Epithelial cell of proximal tubule (primary cell): ENCODE results near the gene LIN28A. TPM values are rescaled to one million over a fixed set of nuclear protein-coding genes. Genes with fewer than 3 reads are reported as not detected.

ENCODE experiments used
- DNase-seq: peaks from one replicate; pipeline ENCODE4 v3.0.0-alpha.2; 2011; ENCODE audit warnings: low read depth
- H3K4me3 ChIP-seq: 2 replicates; pipeline ENCODE4 v1.5.1; 2011; ENCODE audit warnings: low read depth, mild to moderate bottlenecking, low read length
- CTCF ChIP-seq: conservative IDR thresholded peaks from 2 replicates; pipeline ENCODE4 v1.5.1; 2012; ENCODE audit warnings: low read depth, mild to moderate bottlenecking, low read length
- total RNA-seq: library from RNA; depleted of rRNA; stranded (reverse); fragments of >200 nt; gene quantifications from 2 replicates; pipeline ENCODE4 v1.2.3, GENCODE V29; 2015

Gene LIN28A
- total RNA-seq, 1 donor from 2014 or later = not detected

- no peak for TF ChIP-seq CTCF
- no peak for DNase-seq
- H3K4me3 ChIP-seq = no peak overlapping the region
Observed at GRCh38 chr1:26413031-26413430, 2.4 kb downstream of the LIN28A start.

GRCh38 chr1:26417111-26417759, 6.6 kb downstream of the LIN28A start:
- TF ChIP-seq CTCF = peak; percentile 88
- H3K4me3 ChIP-seq = no peak overlapping the region
- no peak for DNase-seq

- no peak for DNase-seq
- H3K4me3 ChIP-seq = no peak overlapping the region
- TF ChIP-seq CTCF = no peak
Observed at GRCh38 chr1:26418865-26419349, 8.3 kb downstream of the LIN28A start.

- TF ChIP-seq CTCF = no peak
- H3K4me3 ChIP-seq = no peak overlapping the region
- DNase-seq = no peak
Observed at GRCh38 chr1:26419494-26419893, 8.9 kb downstream of the LIN28A start.

- H3K4me3 ChIP-seq = no peak overlapping the region
- TF ChIP-seq CTCF = no peak
Observed at GRCh38 chr1:26429721-26430120, 19.1 kb downstream of the LIN28A start.

GRCh38 chr1:26431979-26432695, 21.5 kb downstream of the LIN28A start, which contains the start of gene DHDDS:
Gene DHDDS, plus strand, starts transcription at chr1:26432321. Its CDS starts 625 bp downstream, at chr1:26432946.
- no peak for TF ChIP-seq CTCF
- DNase-seq = peak; percentile 70
- peak within 1 kb of the TSS; percentile 67 for H3K4me3 ChIP-seq

More at GRCh38 chr1:26429721-26430120, 19.1 kb downstream of the LIN28A start:
- no peak for DNase-seq
